BLaER1 (cell line): ENCODE data around the gene PANX1.
A peak's percentile ranks its signal among the peaks of the same experiment; 100 is the strongest.

Experiments
- H3K27ac ChIP-seq: shearing (Covaris generic); formaldehyde crosslinking; 2 replicates; pipeline ENCODE4 v1.8.1; 2022
- H3K27me3 ChIP-seq: shearing (Covaris generic); formaldehyde crosslinking; 2 replicates; pipeline ENCODE4 v1.8.1; 2022
- H3K36me3 ChIP-seq: shearing (Covaris generic); formaldehyde crosslinking; 2 replicates; pipeline ENCODE4 v1.8.1; 2022
- H3K4me1 ChIP-seq: shearing (Covaris generic); formaldehyde crosslinking; 2 replicates; pipeline ENCODE4 v1.8.1; 2022
- H3K4me2 ChIP-seq: shearing (Covaris generic); formaldehyde crosslinking; 2 replicates; pipeline ENCODE4 v1.8.1; 2022
- H3K4me3 ChIP-seq: shearing (Covaris generic); formaldehyde crosslinking; 2 replicates; pipeline ENCODE4 v1.8.1; 2022
- H3K9ac ChIP-seq: shearing (Covaris generic); formaldehyde crosslinking; 2 replicates; pipeline ENCODE4 v1.8.1; 2022
- H3K9me3 ChIP-seq: shearing (Covaris generic); formaldehyde crosslinking; 2 replicates; pipeline ENCODE4 v1.8.1; 2022
- H4K20me1 ChIP-seq: shearing (Covaris generic); formaldehyde crosslinking; 2 replicates; pipeline ENCODE4 v1.8.1; 2022
- Cebpa-rat ChIP-seq: shearing (Covaris generic); IDR thresholded peaks from 2 replicates; pipeline ENCODE4 v1.8.1; 2022

PANX1 gene

GRCh38 chr11:94128746-94129511, at the start of gene PANX1:
Gene PANX1, plus strand, starts transcription at chr11:94128841. Its CDS starts 472 bp downstream, at chr11:94129313.
- H3K9ac ChIP-seq = peak within 1 kb of the TSS; percentile 93
- H3K9me3 ChIP-seq = peaks cover 17% of the 10 kb centered on the region
- no peaks in the 10 kb centered on the region; the same call in 1 of the 2 replicates for H3K36me3 ChIP-seq
- TF ChIP-seq Cebpa-rat = no peak
- H3K4me1 ChIP-seq = peaks cover 51% of the 10 kb centered on the region
- H3K4me3 ChIP-seq = peak within 1 kb of the TSS; percentile 86
- peak within 1 kb of the TSS; percentile 88 for H3K4me2 ChIP-seq
- peaks cover 42% of the 10 kb centered on the region for H4K20me1 ChIP-seq
- H3K27me3 ChIP-seq = no peaks in the 10 kb centered on the region
- peak within 1 kb of the TSS; percentile 95 for H3K27ac ChIP-seq

- no peaks in the 10 kb centered on the region for H4K20me1 ChIP-seq
- H3K4me3 ChIP-seq = no peak overlapping the region
- no peak overlapping the region for H3K4me2 ChIP-seq
- no peaks in the 10 kb centered on the region for H3K36me3 ChIP-seq
- no peaks in the 10 kb centered on the region for H3K27me3 ChIP-seq
- H3K9ac ChIP-seq = no peak overlapping the region
- H3K4me1 ChIP-seq = no peaks in the 10 kb centered on the region
- no peak for TF ChIP-seq Cebpa-rat
- H3K9me3 ChIP-seq = no peaks in the 10 kb centered on the region
- no peak overlapping the region for H3K27ac ChIP-seq
Observed at GRCh38 chr11:94084164-94084563, 44.5 kb upstream of the PANX1 start.

- H3K27ac ChIP-seq = no peak overlapping the region
- H4K20me1 ChIP-seq = no peaks in the 10 kb centered on the region
- no peaks in the 10 kb centered on the region for H3K27me3 ChIP-seq
- no peaks in the 10 kb centered on the region for H3K36me3 ChIP-seq
- no peak overlapping the region for H3K4me2 ChIP-seq
- no peak overlapping the region for H3K4me3 ChIP-seq
- no peak for TF ChIP-seq Cebpa-rat
- no peak overlapping the region for H3K9ac ChIP-seq
- H3K4me1 ChIP-seq = no peaks in the 10 kb centered on the region
- H3K9me3 ChIP-seq = no peaks in the 10 kb centered on the region
Observed at GRCh38 chr11:94088906-94089305, 39.7 kb upstream of the PANX1 start.

GRCh38 chr11:94089341-94089740, 39.3 kb upstream of the PANX1 start:
- no peak overlapping the region for H3K27ac ChIP-seq
- H3K9ac ChIP-seq = no peak overlapping the region
- TF ChIP-seq Cebpa-rat = no peak
- H3K9me3 ChIP-seq = no peaks in the 10 kb centered on the region
- no peak overlapping the region for H3K4me2 ChIP-seq
- H3K4me3 ChIP-seq = no peak overlapping the region
- H3K4me1 ChIP-seq = no peaks in the 10 kb centered on the region
- H3K36me3 ChIP-seq = no peaks in the 10 kb centered on the region
- H4K20me1 ChIP-seq = no peaks in the 10 kb centered on the region
- no peaks in the 10 kb centered on the region for H3K27me3 ChIP-seq

- Histone ChIP-seq H3K27me3 (no peaks in the 10 kb centered on the region), H3K27ac (no peak overlapping the region), H3K4me3 (no peak overlapping the region), H3K36me3 (no peaks in the 10 kb centered on the region), H4K20me1 (no peaks in the 10 kb centered on the region), H3K9ac (no peak overlapping the region), H3K4me2 (no peak overlapping the region), H3K9me3 (no peaks in the 10 kb centered on the region), H3K4me1 (no peaks in the 10 kb centered on the region)
- no peak for TF ChIP-seq Cebpa-rat
Observed at GRCh38 chr11:94090401-94090800, 38.2 kb upstream of the PANX1 start.

- no peaks in the 10 kb centered on the region for H3K36me3 ChIP-seq
- H3K4me1 ChIP-seq = no peaks in the 10 kb centered on the region
- H3K27ac ChIP-seq = no peak overlapping the region
- no peak for TF ChIP-seq Cebpa-rat
- no peaks in the 10 kb centered on the region for H3K27me3 ChIP-seq
- no peak overlapping the region for H3K9ac ChIP-seq
- H3K4me3 ChIP-seq = no peak overlapping the region
- H3K4me2 ChIP-seq = no peak overlapping the region
- H3K9me3 ChIP-seq = no peaks in the 10 kb centered on the region
- H4K20me1 ChIP-seq = no peaks in the 10 kb centered on the region
Observed at GRCh38 chr11:94091091-94091490, 37.5 kb upstream of the PANX1 start.

- H3K9me3 ChIP-seq = no peaks in the 10 kb centered on the region
- no peak for TF ChIP-seq Cebpa-rat
- no peaks in the 10 kb centered on the region for H3K4me1 ChIP-seq
- H3K27me3 ChIP-seq = no peaks in the 10 kb centered on the region
- H3K27ac ChIP-seq = no peak overlapping the region
- no peak overlapping the region for H3K4me2 ChIP-seq
- no peak overlapping the region for H3K9ac ChIP-seq
- no peaks in the 10 kb centered on the region for H3K36me3 ChIP-seq
- no peaks in the 10 kb centered on the region for H4K20me1 ChIP-seq
- no peak overlapping the region for H3K4me3 ChIP-seq
Observed at GRCh38 chr11:94100253-94100652, 28.4 kb upstream of the PANX1 start.

GRCh38 chr11:94103471-94103870, 25.2 kb upstream of the PANX1 start:
- H3K27ac ChIP-seq = no peak overlapping the region
- H3K36me3 ChIP-seq = no peaks in the 10 kb centered on the region
- H3K4me1 ChIP-seq = no peaks in the 10 kb centered on the region
- H3K9ac ChIP-seq = no peak overlapping the region
- no peak for TF ChIP-seq Cebpa-rat
- no peaks in the 10 kb centered on the region for H3K9me3 ChIP-seq
- no peaks in the 10 kb centered on the region for H4K20me1 ChIP-seq
- no peaks in the 10 kb centered on the region for H3K27me3 ChIP-seq
- H3K4me2 ChIP-seq = no peak overlapping the region
- no peak overlapping the region for H3K4me3 ChIP-seq

GRCh38 chr11:94104734-94105133, 23.9 kb upstream of the PANX1 start:
- no peak for TF ChIP-seq Cebpa-rat
- Histone ChIP-seq H3K9ac (no peak overlapping the region), H3K4me3 (no peak overlapping the region), H3K36me3 (no peaks in the 10 kb centered on the region), H3K27ac (no peak overlapping the region), H4K20me1 (no peaks in the 10 kb centered on the region), H3K4me2 (no peak overlapping the region), H3K4me1 (no peaks in the 10 kb centered on the region), H3K27me3 (no peaks in the 10 kb centered on the region), H3K9me3 (no peaks in the 10 kb centered on the region)

GRCh38 chr11:94106716-94107115, 21.9 kb upstream of the PANX1 start:
- Histone ChIP-seq H3K4me1 (no peaks in the 10 kb centered on the region), H3K9ac (no peak overlapping the region), H3K4me2 (no peak overlapping the region), H4K20me1 (no peaks in the 10 kb centered on the region), H3K4me3 (no peak overlapping the region), H3K36me3 (no peaks in the 10 kb centered on the region), H3K27me3 (no peaks in the 10 kb centered on the region), H3K27ac (no peak overlapping the region), H3K9me3 (no peaks in the 10 kb centered on the region)
- no peak for TF ChIP-seq Cebpa-rat
